ENCODE measurements around the gene CGA.

- no peak for TF ChIP-seq EZH2phosphoT487 (IDR thresholded peaks at IDR 0.05; ENCODE audit: low read depth, severe bottlenecking, unreplicated experiment)
- TF ChIP-seq, protein P1, sequence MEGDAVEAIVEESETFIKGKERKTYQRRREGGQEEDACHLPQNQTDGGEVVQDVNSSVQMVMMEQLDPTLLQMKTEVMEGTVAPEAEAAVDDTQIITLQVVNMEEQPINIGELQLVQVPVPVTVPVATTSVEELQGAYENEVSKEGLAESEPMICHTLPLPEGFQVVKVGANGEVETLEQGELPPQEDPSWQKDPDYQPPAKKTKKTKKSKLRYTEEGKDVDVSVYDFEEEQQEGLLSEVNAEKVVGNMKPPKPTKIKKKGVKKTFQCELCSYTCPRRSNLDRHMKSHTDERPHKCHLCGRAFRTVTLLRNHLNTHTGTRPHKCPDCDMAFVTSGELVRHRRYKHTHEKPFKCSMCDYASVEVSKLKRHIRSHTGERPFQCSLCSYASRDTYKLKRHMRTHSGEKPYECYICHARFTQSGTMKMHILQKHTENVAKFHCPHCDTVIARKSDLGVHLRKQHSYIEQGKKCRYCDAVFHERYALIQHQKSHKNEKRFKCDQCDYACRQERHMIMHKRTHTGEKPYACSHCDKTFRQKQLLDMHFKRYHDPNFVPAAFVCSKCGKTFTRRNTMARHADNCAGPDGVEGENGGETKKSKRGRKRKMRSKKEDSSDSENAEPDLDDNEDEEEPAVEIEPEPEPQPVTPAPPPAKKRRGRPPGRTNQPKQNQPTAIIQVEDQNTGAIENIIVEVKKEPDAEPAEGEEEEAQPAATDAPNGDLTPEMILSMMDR (IDR thresholded peaks at IDR 0.05; ENCODE audit: poor library complexity), result no peak
- no peak for TF ChIP-seq EZH2 (IDR thresholded peaks at IDR 0.05; ENCODE audit: borderline replicate concordance)
Measured at GRCh38 chr6:87103977-87104601, 9.2 kb upstream of the CGA start.
